Body of pancreas (tissue), 4 donors: ENCODE results near the gene OR14C36.

Source experiments
- CTCF ChIP-seq, 7 experiments: fragments of 450-650 bp in 4 of 7; fragments of 200-600 bp in 3 of 7; sonication (generic) in 3 of 7; IDR thresholded peaks; one replicate each; pipeline ENCODE4 v1.5.1; 2016 to 2019; ENCODE audit warnings: antibody characterized with exemption in 7 of 7
- POLR2A ChIP-seq, 3 donors: fragments of 450-650 bp; IDR thresholded peaks; one replicate each; pipeline ENCODE4 v1.6.1; 2016; ENCODE audit warnings: antibody characterized with exemption in 3 of 3, mild to moderate bottlenecking in 2 of 3

- TF ChIP-seq POLR2A (IDR thresholded peaks at IDR 0.05) (no peak), CTCF (IDR thresholded peaks at IDR 0.05) (no peak)
These were observed at the start of gene OR14C36 for GRCh38 chr1:248348475-248348874.
